SK-N-SH (cell line): ENCODE measurements around the gene PIGP. TPM values are rescaled to one million over a fixed set of nuclear protein-coding genes. Genes with fewer than 3 reads are reported as not detected.

Source experiments
- CTCF ChIA-PET: fragments of 300-600, 350-600 bp; formaldehyde crosslinking; extraction: SDS; loops from one replicate; lab custom pipeline; 2021; lab: Yijun Ruan, JAX
- POLR2A ChIA-PET: fragments of 350-600 bp; sonication (Branson Sonifier 250); formaldehyde crosslinking; extraction: SDS; loops from one replicate; lab custom pipeline; 2020; ENCODE audit warnings: antibody characterized with exemption, inconsistent platforms; lab: Yijun Ruan, JAX
- DNase-seq: peaks from one replicate; pipeline ENCODE4 v3.0.0; 2012
- H2AFZ ChIP-seq: fragments of 200-600 bp; sonication (generic); 2 replicates; pipeline ENCODE4 v1.8.1; 2016; ENCODE audit warnings: antibody characterized with exemption, mild to moderate bottlenecking, low read depth
- H3F3A ChIP-seq: fragments of 200-600 bp; sonication (generic); replicated peaks from 2 replicates; pipeline ENCODE3; 2016; ENCODE audit warnings: antibody characterized with exemption, mild to moderate bottlenecking; ENCODE audit not compliant: insufficient read depth
- H3K27ac ChIP-seq, 2 experiments: fragments of 200-500 bp in 1 of 2; fragments of 200-600 bp in 1 of 2; sonication (Bioruptor generic) in 1 of 2; sonication (generic), shearing (Covaris generic) in 1 of 2; 2 replicates each; pipeline versions ENCODE4 v1.5.1 to v1.6.1; 2014 to 2016; ENCODE audit warnings: low read depth in 2 of 2, inconsistent platforms in 1 of 2, low read length in 1 of 2, mild to moderate bottlenecking in 1 of 2, mixed read lengths in 1 of 2
- H3K27me3 ChIP-seq: fragments of 200-600 bp; sonication (generic), shearing (Covaris generic); 2 replicates; pipeline ENCODE4 v1.6.1; 2016; ENCODE audit warnings: mixed run types; ENCODE audit not compliant: insufficient read depth
- H3K36me3 ChIP-seq, 2 experiments: fragments of 200-500 bp in 1 of 2; fragments of 200-600 bp in 1 of 2; sonication (Bioruptor generic) in 1 of 2; sonication (generic) in 1 of 2; replicated peaks in 1 of 2; 2 replicates each; pipeline versions ENCODE3 to v1.5.1; 2014 to 2016; ENCODE audit warnings: low read length in 1 of 2, mild to moderate bottlenecking in 1 of 2; ENCODE audit not compliant: insufficient read depth in 2 of 2, control insufficient read depth in 1 of 2
- H3K4me1 ChIP-seq, 2 experiments: fragments of 200-500 bp in 1 of 2; fragments of 200-600 bp in 1 of 2; sonication (Bioruptor generic) in 1 of 2; sonication (generic), shearing (Covaris generic) in 1 of 2; 2 replicates each; pipeline versions ENCODE4 v1.5.1 to v1.6.1; 2014 to 2016; ENCODE audit warnings: low read depth in 1 of 2, low read length in 1 of 2, mixed run types in 1 of 2; ENCODE audit not compliant: insufficient read depth in 2 of 2, control insufficient read depth in 1 of 2
- H3K4me2 ChIP-seq: fragments of 200-600 bp; sonication (generic), shearing (Covaris generic); 2 replicates; pipeline ENCODE4 v1.6.1; 2017; ENCODE audit warnings: mixed run types
- H3K4me3 ChIP-seq, 2 experiments: fragments of 200-500 bp in 1 of 2; fragments of 200-600 bp in 1 of 2; sonication (Bioruptor generic) in 1 of 2; sonication (generic), shearing (Covaris generic) in 1 of 2; 2 replicates each; pipeline versions ENCODE4 v1.5.1 to v1.8.1; 2014 to 2016; ENCODE audit warnings: low read depth in 2 of 2, inconsistent platforms in 1 of 2, low read length in 1 of 2, mild to moderate bottlenecking in 1 of 2, mixed read lengths in 1 of 2, moderate library complexity in 1 of 2
- H3K79me2 ChIP-seq: fragments of 200-600 bp; sonication (generic); 2 replicates; pipeline ENCODE4 v1.8.1; 2017; ENCODE audit warnings: mild to moderate bottlenecking; ENCODE audit not compliant: insufficient read depth
- H3K9ac ChIP-seq: fragments of 200-600 bp; sonication (generic); 2 replicates; pipeline ENCODE4 v1.6.1; 2017; ENCODE audit warnings: mixed run types
- H3K9me2 ChIP-seq: fragments of 200-600 bp; sonication (generic); 2 replicates; pipeline ENCODE4 v1.6.1; 2017; ENCODE audit warnings: mixed run types
- H3K9me3 ChIP-seq: fragments of 200-600 bp; sonication (generic); 2 replicates; pipeline ENCODE4 v1.6.1; 2017; ENCODE audit warnings: mixed run types, mild to moderate bottlenecking, moderate library complexity
- H4K20me1 ChIP-seq: fragments of 200-600 bp; sonication (generic); 2 replicates; pipeline ENCODE4 v1.6.1; 2017; ENCODE audit warnings: mild to moderate bottlenecking, mixed run types; ENCODE audit not compliant: insufficient read depth
- CHD2 ChIP-seq: fragments of 150-350 bp; IDR thresholded peaks from 2 replicates; pipeline ENCODE4 v1.6.1; 2018; ENCODE audit warnings: low read length; ENCODE audit not compliant: partially characterized antibody
- CTCF ChIP-seq: fragments of 200-600 bp; sonication (generic); IDR thresholded peaks from 2 replicates; pipeline ENCODE4 v1.6.1; 2017; ENCODE audit warnings: antibody characterized with exemption, mild to moderate bottlenecking, moderate library complexity
- FOXJ3 ChIP-seq: sonication (generic); formaldehyde crosslinking; IDR thresholded peaks from 2 replicates; pipeline ENCODE4 v1.5.1; 2020; ENCODE audit warnings: mild to moderate bottlenecking, missing genetic modification reagents
- IRF3 ChIP-seq: fragments of 150-350 bp; IDR thresholded peaks from 2 replicates; pipeline ENCODE4 v1.6.1; 2016; ENCODE audit warnings: mild to moderate bottlenecking, low read depth, low read length
- JUND ChIP-seq: IDR thresholded peaks from 2 replicates; pipeline ENCODE4 v1.4.0; 2012
- MAX ChIP-seq: IDR thresholded peaks from 2 replicates; pipeline ENCODE4 v1.4.0; 2012; ENCODE audit warnings: low read depth
- MXI1 ChIP-seq: IDR thresholded peaks from 2 replicates; pipeline ENCODE4 v1.6.1; 2012; ENCODE audit warnings: mild to moderate bottlenecking, low read depth, low read length, improper control_type of control experiment
- NRF1 ChIP-seq: IDR thresholded peaks from 2 replicates; pipeline ENCODE4 v1.6.1; 2012; ENCODE audit warnings: low read depth, mild to moderate bottlenecking, low read length
- POLR2AphosphoS5 ChIP-seq: IDR thresholded peaks from 2 replicates; pipeline ENCODE4 v1.6.1; 2012; ENCODE audit warnings: low read depth, low read length
- REST ChIP-seq: IDR thresholded peaks from 2 replicates; pipeline ENCODE4 v1.6.1; 2012; ENCODE audit warnings: mild to moderate bottlenecking, low read depth, low read length, moderate library complexity
- SIN3A ChIP-seq: IDR thresholded peaks from 2 replicates; pipeline ENCODE4 v1.6.1; 2012; ENCODE audit warnings: low read depth, mild to moderate bottlenecking, low read length, moderate library complexity, borderline replicate concordance
- TAF1 ChIP-seq: IDR thresholded peaks from 2 replicates; pipeline ENCODE4 v1.6.1; 2012; ENCODE audit warnings: low read depth, mild to moderate bottlenecking, low read length, moderate library complexity, borderline replicate concordance
- TEAD4 ChIP-seq: IDR thresholded peaks from 2 replicates; pipeline ENCODE4 v1.4.0; 2012; ENCODE audit warnings: mild to moderate bottlenecking, borderline replicate concordance; ENCODE audit not compliant: insufficient read depth
- USF1 ChIP-seq: IDR thresholded peaks from 2 replicates; pipeline ENCODE4 v1.4.0; 2012; ENCODE audit warnings: low read depth, borderline replicate concordance
- USF2 ChIP-seq: fragments of 150-350 bp; IDR thresholded peaks from 2 replicates; pipeline ENCODE4 v1.6.1; 2017; ENCODE audit warnings: antibody characterized with exemption, low read length, low read depth, borderline replicate concordance
- YY1 ChIP-seq: IDR thresholded peaks from 2 replicates; pipeline ENCODE4 v1.4.0; 2012; ENCODE audit warnings: low read depth, mild to moderate bottlenecking
- ZBTB33 ChIP-seq: IDR thresholded peaks from 2 replicates; pipeline ENCODE4 v1.4.0; 2012; ENCODE audit warnings: low read depth, borderline replicate concordance
- WGBS: methylation state at CpG from one replicate; pipeline ENCODE4 v1.1.6; 2017; ENCODE audit warnings: low lambda C conversion rate; 5-methylcytosine and 5-hydroxymethylcytosine counted together
- polyA plus RNA-seq, 3 experiments: library from polyadenylated mRNA; depleted of rRNA; stranded (reverse); fragments of >200 nt; gene quantifications; 2 replicates each; pipeline ENCODE4 v1.2.3, GENCODE V29; 2012

PIGP gene
- 28.3 and 34.7 TPM in 2 replicates for polyA plus RNA-seq (2012; rRNA removed)
- polyA plus RNA-seq (2012; cell fraction: cytosol; rRNA removed): 41.9 and 52.0 TPM in 2 replicates
- 15.0 and 19.0 TPM in 2 replicates for polyA plus RNA-seq (2012; cell fraction: nucleus; rRNA removed)

GRCh38 chr21:37072988-37073416, at the start of gene PIGP, which contains the start of gene TTC3:
PIGP (minus strand) TSS chr21:37073071; CDS start chr21:37072515, 556 bp downstream.
TTC3 (plus strand) TSS chr21:37073254; CDS start chr21:37087258, 14,004 bp downstream.
- Histone ChIP-seq H2AFZ (peak within 1 kb of the TSS; percentile 91), H3F3A (no peaks in the 10 kb centered on the region), H3K4me1 (peaks cover 0 to 17% of the 10 kb centered on the region in 2 experiments; a peak in 2 of 4 replicates), H3K79me2 (peaks cover 61% of the 10 kb centered on the region), H3K9me3 (no peaks in the 10 kb centered on the region), H4K20me1 (peaks cover 34% of the 10 kb centered on the region), H3K9me2 (no peaks in the 10 kb centered on the region), H3K4me2 (peak within 1 kb of the TSS; percentile 93), H3K9ac (peak within 1 kb of the TSS; percentile 95), H3K27me3 (no peaks in the 10 kb centered on the region), H3K27ac (peak within 1 kb of the TSS; percentile 90 to 97), H3K4me3 (peak within 1 kb of the TSS; percentile 76 to 98), H3K36me3 (peaks cover 19 to 24% of the 10 kb centered on the region in 2 experiments)
- TF ChIP-seq USF2 (peak; percentile 84), FOXJ3 (CRISPR knock-in tag) (no peak), REST (0 out of 2 replicates have a peak, but pooled peaks have one; percentile 6), MAX (peak; percentile 52), POLR2AphosphoS5 (peak; percentile 62), TEAD4 (no peak), ZBTB33 (peak; percentile 87; the same call in 1 of the 2 replicates), NRF1 (peak; percentile 86), IRF3 (no peak), TAF1 (0 out of 2 replicates have a peak, but pooled peaks have one; percentile 42), USF1 (peak; percentile 92), CHD2 (peak; percentile 97), CTCF (no peak), MXI1 (no peak; the same call in 1 of the 2 replicates), YY1 (no peak), SIN3A (no peak; the same call in 1 of the 2 replicates), JUND (no peak)
- WGBS: no CpG with 5 or more reads among the region's 61 CpGs
- ChIA-PET CTCF (interaction anchor here (1.6 kb wide), 1 partner anchor 63 kb away, joined by 7 read pairs; no protein-coding TSS in a partner anchor), POLR2A (no interaction called here)
- DNase-seq: peak; percentile 99
